RKO (cell line): Measurements from ENCODE around the gene FBF1.

Experiments
- DNase-seq: peaks from one replicate; pipeline ENCODE4 v3.0.0-alpha.2; 2016; ENCODE audit warnings: low spot score

Gene FBF1

GRCh38 chr17:75917141-75917916, 23.5 kb downstream of the FBF1 start:
- no peak for DNase-seq

- DNase-seq, result no peak
Observed at GRCh38 chr17:75915268-75915667, 25.6 kb downstream of the FBF1 start.

GRCh38 chr17:75914643-75915267, 26.1 kb downstream of the FBF1 start:
- no peak for DNase-seq

- DNase-seq, result no peak
Observed at GRCh38 chr17:75913537-75914210, 27.2 kb downstream of the FBF1 start.

GRCh38 chr17:75910699-75911098, 30.1 kb downstream of the FBF1 start:
- no peak for DNase-seq

GRCh38 chr17:75909812-75910274, 31.0 kb downstream of the FBF1 start:
- DNase-seq, result no peak

GRCh38 chr17:75909051-75909811, 31.6 kb downstream of the FBF1 start:
- DNase-seq, result no peak

GRCh38 chr17:75908201-75908600, 32.6 kb downstream of the FBF1 start:
- DNase-seq, result no peak

GRCh38 chr17:75906143-75906884, 34.5 kb downstream of the FBF1 start:
- no peak for DNase-seq

GRCh38 chr17:75904749-75905521, 35.9 kb downstream of the FBF1 start, which contains the start of gene MRPL38:
Gene MRPL38 (minus strand): TSS chr17:75904884. CDS start chr17:75904875, 9 bp downstream.
- peak; percentile 96 for DNase-seq

GRCh38 chr17:75902406-75902805, 38.4 kb downstream of the FBF1 start:
- no peak for DNase-seq

- no peak for DNase-seq
Observed at GRCh38 chr17:75901727-75902126, 39.1 kb downstream of the FBF1 start.

- DNase-seq, result no peak
Observed at GRCh38 chr17:75900691-75901533, 39.9 kb downstream of the FBF1 start.

- no peak for DNase-seq
Observed at GRCh38 chr17:75899767-75900468, 40.9 kb downstream of the FBF1 start.

GRCh38 chr17:75899353-75899752, 41.5 kb downstream of the FBF1 start:
- no peak for DNase-seq

GRCh38 chr17:75898791-75899190, 42.1 kb downstream of the FBF1 start:
- DNase-seq, result no peak

GRCh38 chr17:75898065-75898464, 42.8 kb downstream of the FBF1 start:
- DNase-seq, result no peak

- no peak for DNase-seq
Observed at GRCh38 chr17:75897160-75898019, 43.5 kb downstream of the FBF1 start.
